H9 (cell line): ENCODE data around the gene RNPEPL1. TPM values are rescaled to one million over a fixed set of nuclear protein-coding genes. Genes with fewer than 3 reads are reported as not detected.

Experiments used
- DNase-seq: peaks from one replicate; pipeline ENCODE4 v3.0.0-alpha.2; 2017
- H2AFZ ChIP-seq: one replicate; pipeline ENCODE4 v1.6.1; 2013; ENCODE audit warnings: mild to moderate bottlenecking, low read length, control low read depth, moderate library complexity
- H2AK5ac ChIP-seq: 2 replicates; pipeline ENCODE4 v1.6.1; 2013; ENCODE audit warnings: low read length, control low read depth, mixed read lengths; ENCODE audit not compliant: insufficient read length
- H2BK120ac ChIP-seq: one replicate; pipeline ENCODE4 v1.6.1; 2013; ENCODE audit warnings: low read depth, mild to moderate bottlenecking, low read length, control low read depth, inconsistent platforms; ENCODE audit not compliant: poor library complexity, severe bottlenecking
- H2BK12ac ChIP-seq: 2 replicates; pipeline ENCODE4 v1.6.1; 2013; ENCODE audit warnings: low read length, control low read depth, mixed read lengths, low read depth; ENCODE audit not compliant: insufficient read length
- H2BK15ac ChIP-seq: 2 replicates; pipeline ENCODE4 v1.6.1; 2013; ENCODE audit warnings: low read depth, low read length, control low read depth
- H2BK20ac ChIP-seq: one replicate; pipeline ENCODE4 v1.6.1; 2013; ENCODE audit warnings: low read depth, mild to moderate bottlenecking, low read length, control low read depth, inconsistent platforms; ENCODE audit not compliant: poor library complexity, severe bottlenecking
- H2BK5ac ChIP-seq: 2 replicates; pipeline ENCODE4 v1.6.1; 2013; ENCODE audit warnings: low read length, control low read depth, mixed read lengths; ENCODE audit not compliant: insufficient read length
- H3K14ac ChIP-seq: 2 replicates; pipeline ENCODE4 v1.6.1; 2013; ENCODE audit warnings: low read length, control low read depth; ENCODE audit not compliant: insufficient read depth
- H3K18ac ChIP-seq: 2 replicates; pipeline ENCODE4 v1.6.1; 2013; ENCODE audit warnings: low read depth, mild to moderate bottlenecking, mixed read lengths, low read length, control low read depth; ENCODE audit not compliant: insufficient read length
- H3K23ac ChIP-seq: 2 replicates; pipeline ENCODE4 v1.6.1; 2013; ENCODE audit warnings: low read length, control low read depth, mixed read lengths, low read depth; ENCODE audit not compliant: insufficient read length
- H3K23me2 ChIP-seq: 2 replicates; pipeline ENCODE4 v1.6.1; 2013; ENCODE audit warnings: low read depth, mild to moderate bottlenecking, mixed read lengths, low read length, control low read depth; ENCODE audit not compliant: insufficient read length, poor library complexity, severe bottlenecking
- H3K27ac ChIP-seq: 2 replicates; pipeline ENCODE4 v1.5.1; 2013; ENCODE audit warnings: low read length, control low read depth, mixed read lengths, low read depth; ENCODE audit not compliant: insufficient read length
- H3K27me3 ChIP-seq: 2 replicates; pipeline ENCODE4 v1.6.1; 2013; ENCODE audit warnings: low read length, control low read depth, inconsistent platforms; ENCODE audit not compliant: insufficient read depth
- H3K4ac ChIP-seq: 2 replicates; pipeline ENCODE4 v1.6.1; 2013; ENCODE audit warnings: low read depth, mild to moderate bottlenecking, control low read depth, inconsistent platforms, low read length, moderate library complexity
- H3K4me1 ChIP-seq: 2 replicates; pipeline ENCODE4 v1.6.1; 2013; ENCODE audit warnings: low read length, control low read depth, inconsistent platforms; ENCODE audit not compliant: insufficient read depth
- H3K4me2 ChIP-seq: 2 replicates; pipeline ENCODE4 v1.6.1; 2013; ENCODE audit warnings: low read length, control low read depth, mixed read lengths; ENCODE audit not compliant: insufficient read length, insufficient read depth
- H3K56ac ChIP-seq: 2 replicates; pipeline ENCODE4 v1.6.1; 2013; ENCODE audit warnings: low read depth, mild to moderate bottlenecking, mixed read lengths, low read length, control low read depth; ENCODE audit not compliant: insufficient read length
- H3K79me1 ChIP-seq: 2 replicates; pipeline ENCODE4 v1.6.1; 2013; ENCODE audit warnings: low read depth, mild to moderate bottlenecking, moderate library complexity, low read length, control low read depth, inconsistent platforms; ENCODE audit not compliant: insufficient read depth, poor library complexity, severe bottlenecking
- H3K79me2 ChIP-seq: 2 replicates; pipeline ENCODE4 v1.6.1; 2013; ENCODE audit warnings: low read length, control low read depth, inconsistent platforms; ENCODE audit not compliant: insufficient read depth
- H3K9ac ChIP-seq: 2 replicates; pipeline ENCODE4 v1.6.1; 2013; ENCODE audit warnings: low read length, control low read depth, mixed read lengths; ENCODE audit not compliant: insufficient read length; ENCODE audit errors: extremely low read depth
- H3K9me3 ChIP-seq: one replicate; pipeline ENCODE4 v1.6.1; 2013; ENCODE audit warnings: low read depth, low read length, inconsistent platforms; ENCODE audit not compliant: control insufficient read depth
- H3T11ph ChIP-seq: one replicate; pipeline ENCODE4 v1.6.1; 2013; ENCODE audit warnings: mild to moderate bottlenecking, low read length, control low read depth, inconsistent platforms
- H4K20me1 ChIP-seq: one replicate; pipeline ENCODE4 v1.6.1; 2013; ENCODE audit not compliant: control insufficient read depth, insufficient read length, insufficient read depth
- H4K5ac ChIP-seq: 2 replicates; pipeline ENCODE4 v1.6.1; 2013; ENCODE audit warnings: low read depth, mild to moderate bottlenecking, mixed read lengths, low read length, control low read depth; ENCODE audit not compliant: insufficient read length
- H4K8ac ChIP-seq: replicated peaks from 2 replicates; pipeline ENCODE4 v1.6.1; 2013; ENCODE audit warnings: low read length, control low read depth, mixed read lengths, low read depth; ENCODE audit not compliant: insufficient read length
- H4K91ac ChIP-seq: 2 replicates; pipeline ENCODE4 v1.6.1; 2013; ENCODE audit warnings: low read depth, mild to moderate bottlenecking, moderate library complexity, mixed read lengths, low read length, control low read depth; ENCODE audit not compliant: insufficient read length
- H3K27ac Mint-ChIP-seq, 3 experiments: 2 replicates in 2 of 3; 3 replicates in 1 of 3; pipeline ENCODE4 v1.8.0; 2020 to 2021; ENCODE audit warnings: mixed read lengths in 3 of 3, mild to moderate bottlenecking in 1 of 3, moderate library complexity in 1 of 3
- H3K27me3 Mint-ChIP-seq: 2 replicates; pipeline ENCODE4 v1.8.0; 2021; ENCODE audit warnings: low read depth, mild to moderate bottlenecking, moderate library complexity, mixed read lengths
- H3K36me3 Mint-ChIP-seq, 3 experiments: 2 replicates in 2 of 3; 3 replicates in 1 of 3; pipeline ENCODE4 v1.8.0; 2020 to 2021; ENCODE audit warnings: low read depth in 3 of 3, mixed read lengths in 3 of 3; ENCODE audit not compliant: insufficient read depth in 1 of 3
- H3K4me1 Mint-ChIP-seq, 2 experiments: 2 replicates each; pipeline ENCODE4 v1.8.0; 2020; ENCODE audit warnings: mixed read lengths in 2 of 2
- H3K4me3 Mint-ChIP-seq, 2 experiments: 2 replicates in 1 of 2; 3 replicates in 1 of 2; pipeline ENCODE4 v1.8.0; 2020 to 2021; ENCODE audit warnings: mild to moderate bottlenecking in 2 of 2, mixed read lengths in 2 of 2, moderate library complexity in 1 of 2
- H3K9me3 Mint-ChIP-seq, 2 experiments: 2 replicates in 1 of 2; 3 replicates in 1 of 2; pipeline ENCODE4 v1.8.0; 2020; ENCODE audit warnings: mild to moderate bottlenecking in 2 of 2, mixed read lengths in 2 of 2, moderate library complexity in 1 of 2
- WGBS: extraction: QIAGEN DNeasy Blood & Tissue Kit; methylation state at CpG from one replicate; pipeline ENCODE4 v1.1.7; 2013; ENCODE audit warnings: missing lambda C conversion rate, low lambda C conversion rate, mixed read lengths; ENCODE audit not compliant: insufficient read length; ENCODE audit errors: extremely low coverage; 5-methylcytosine and 5-hydroxymethylcytosine counted together
- total RNA-seq: library from RNA; stranded (reverse); gene quantifications from 2 replicates; pipeline ENCODE4 v1.2.1, GENCODE V29; 2021
- TF ChIP-seq, protein P1 (sequence below): fragments of 200-600 bp; sonication (generic); conservative IDR thresholded peaks from 3 replicates; pipeline ENCODE4 v1.8.0; 2021; ENCODE audit warnings: antibody characterized with exemption, mild to moderate bottlenecking

RNPEPL1 gene
- total RNA-seq, 1 experiment from 2014 or later, result 22.5 TPM

DNA sequence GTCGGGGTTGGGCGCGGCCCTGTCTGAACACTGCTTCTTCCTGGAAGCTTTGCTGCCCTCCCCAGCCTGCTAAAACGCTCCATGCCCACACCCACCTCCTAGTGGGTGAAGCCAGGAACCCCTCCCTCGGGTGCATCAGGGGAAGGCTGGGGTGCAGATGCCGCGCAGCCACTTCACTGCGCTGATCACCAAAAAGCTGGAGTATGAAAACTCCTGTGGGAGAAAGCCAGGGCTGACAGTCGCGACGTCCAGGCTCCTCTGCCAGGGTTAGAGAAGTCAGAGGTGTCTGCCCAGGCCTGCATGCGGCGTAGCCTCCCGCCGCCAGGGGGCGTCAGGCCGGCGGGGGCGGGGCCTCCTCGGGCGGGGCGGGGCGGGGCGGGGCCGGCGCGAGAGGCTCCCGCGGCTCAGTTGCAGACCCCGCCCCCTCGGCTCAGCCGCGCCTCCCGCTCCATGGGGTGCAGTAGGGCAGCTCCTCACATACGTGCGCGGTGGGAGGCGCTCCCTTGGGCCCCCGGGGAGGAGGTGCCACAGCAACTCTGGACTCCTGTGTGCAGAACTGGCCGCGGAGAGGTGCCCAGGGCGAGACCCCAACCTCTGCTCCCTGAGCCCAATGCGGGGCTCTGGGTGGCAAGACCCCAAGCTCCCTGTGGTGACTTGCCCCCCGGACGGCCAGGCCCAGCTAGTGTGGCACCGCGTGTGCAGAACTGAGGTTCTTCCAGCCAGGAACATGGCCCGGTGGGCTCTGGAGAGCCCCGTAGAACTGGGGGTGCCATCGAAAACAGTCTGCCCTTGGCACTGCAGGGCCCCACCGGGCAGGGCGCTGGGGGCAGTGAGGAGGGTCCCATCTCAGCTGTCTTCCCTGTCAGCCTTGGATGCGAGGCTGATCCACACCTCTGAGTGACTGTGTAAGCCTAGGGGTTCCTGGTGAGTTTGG, 1.8 kb upstream of the RNPEPL1 start:
- Histone ChIP-seq H3K4me2 (peak overlapping the region; percentile 13), H3K18ac (no peak overlapping the region), H3K23me2 (peaks cover 11% of the 10 kb centered on the region), H3K27me3 (peaks cover 20% of the 10 kb centered on the region), H3K79me2 (no peaks in the 10 kb centered on the region; the same call in 1 of the 2 replicates), H2BK20ac (no peak overlapping the region), H4K8ac (no peak overlapping the region), H3K56ac (no peak overlapping the region), H4K5ac (no peak overlapping the region), H2AFZ (no peak overlapping the region), H4K20me1 (no peaks in the 10 kb centered on the region), H2AK5ac (no peak overlapping the region), H4K91ac (no peak overlapping the region), H3K9me3 (no peaks in the 10 kb centered on the region), H3K4me1 (peaks cover 2% of the 10 kb centered on the region; the same call in 1 of the 2 replicates), H2BK15ac (no peak overlapping the region), H3K9ac (no peak overlapping the region), H2BK5ac (no peak overlapping the region), H3K4ac (no peak overlapping the region), H2BK120ac (no peak overlapping the region), H3T11ph (no peak overlapping the region), H3K23ac (no peak overlapping the region), H3K14ac (no peak overlapping the region), H3K79me1 (no peaks in the 10 kb centered on the region), H2BK12ac (no peak overlapping the region), H3K27ac (no peak overlapping the region)
- TF ChIP-seq, protein P1, sequence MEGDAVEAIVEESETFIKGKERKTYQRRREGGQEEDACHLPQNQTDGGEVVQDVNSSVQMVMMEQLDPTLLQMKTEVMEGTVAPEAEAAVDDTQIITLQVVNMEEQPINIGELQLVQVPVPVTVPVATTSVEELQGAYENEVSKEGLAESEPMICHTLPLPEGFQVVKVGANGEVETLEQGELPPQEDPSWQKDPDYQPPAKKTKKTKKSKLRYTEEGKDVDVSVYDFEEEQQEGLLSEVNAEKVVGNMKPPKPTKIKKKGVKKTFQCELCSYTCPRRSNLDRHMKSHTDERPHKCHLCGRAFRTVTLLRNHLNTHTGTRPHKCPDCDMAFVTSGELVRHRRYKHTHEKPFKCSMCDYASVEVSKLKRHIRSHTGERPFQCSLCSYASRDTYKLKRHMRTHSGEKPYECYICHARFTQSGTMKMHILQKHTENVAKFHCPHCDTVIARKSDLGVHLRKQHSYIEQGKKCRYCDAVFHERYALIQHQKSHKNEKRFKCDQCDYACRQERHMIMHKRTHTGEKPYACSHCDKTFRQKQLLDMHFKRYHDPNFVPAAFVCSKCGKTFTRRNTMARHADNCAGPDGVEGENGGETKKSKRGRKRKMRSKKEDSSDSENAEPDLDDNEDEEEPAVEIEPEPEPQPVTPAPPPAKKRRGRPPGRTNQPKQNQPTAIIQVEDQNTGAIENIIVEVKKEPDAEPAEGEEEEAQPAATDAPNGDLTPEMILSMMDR, result peak; percentile 95
- H3K27ac Mint-ChIP-seq, result no peak overlapping the region; a peak in 1 of 7 replicates
- H3K4me1 Mint-ChIP-seq, result peaks cover 27 to 29% of the 10 kb centered on the region in 2 experiments
- peaks cover 0 to 13% (median 2%) of the 10 kb centered on the region in 3 experiments; a peak in 3 of 7 replicates for H3K36me3 Mint-ChIP-seq
- peaks cover 26% of the 10 kb centered on the region for H3K27me3 Mint-ChIP-seq
- WGBS, result no CpG with 5 or more reads among the region's 53 CpGs
- DNase-seq, result peak; percentile 84
- H3K9me3 Mint-ChIP-seq, result no peaks in the 10 kb centered on the region
- peak overlapping the region; percentile 22 to 82; a peak in 4 of 5 replicates for H3K4me3 Mint-ChIP-seq
